ENCODE results near the gene EMC1. TPM values are rescaled to one million over a fixed set of nuclear protein-coding genes. Genes with fewer than 3 reads are reported as not detected.
"Not testable (repeated sequence)": the region's sequence is repeated elsewhere in the genome, so short reads cannot be mapped to it uniquely, and the experiment has no call there.

EMC1 gene
- total and polyA plus RNA-seq, 7 experiments from 2014 or later: 18.6 to 43.7 (median 34.0) TPM

GRCh38 chr1:19262744-19263143 lies 11.4 kb upstream of the EMC1 start:
- Histone ChIP-seq H3K36me3 (ENCODE audit: control insufficient read depth in 2 of 3, insufficient read depth in 3 of 3, low read length in 3 of 3) (peaks cover 0 to 33% (median 0%) of the 10 kb centered on the region in 3 experiments), H3K27me3 (ENCODE audit: control insufficient read depth in 2 of 2, insufficient read depth in 2 of 2, low read length in 2 of 2) (no peaks in the 10 kb centered on the region), H3K4me1 (ENCODE audit: control insufficient read depth in 2 of 2, insufficient read depth in 2 of 2, low read length in 2 of 2) (no peaks in the 10 kb centered on the region), H3K9me3 (ENCODE audit: control insufficient read depth in 2 of 3, low read length in 3 of 3) (no peaks in the 10 kb centered on the region), H3K4me3 (ENCODE audit: low read length) (no peak overlapping the region), H3K27ac (ENCODE audit: low read depth, low read length) (no peak overlapping the region)
- Mint-ChIP-seq H3K27ac (no peak overlapping the region), H3K4me3 (no peak overlapping the region), H3K9me3 (no peaks in the 10 kb centered on the region), H3K36me3 (peaks cover 0 to 12% (median 0%) of the 10 kb centered on the region in 5 donors), H3K27me3 (no peaks in the 10 kb centered on the region), H3K4me1 (no peaks in the 10 kb centered on the region)
- DNase-seq (no peak), ATAC-seq (no peak)
- CTCF ChIA-PET: no interaction called here
- POLR2A ChIA-PET: no interaction called here
- intact Hi-C loops (cut with micrococcal nuclease): no loop called here

DNA sequence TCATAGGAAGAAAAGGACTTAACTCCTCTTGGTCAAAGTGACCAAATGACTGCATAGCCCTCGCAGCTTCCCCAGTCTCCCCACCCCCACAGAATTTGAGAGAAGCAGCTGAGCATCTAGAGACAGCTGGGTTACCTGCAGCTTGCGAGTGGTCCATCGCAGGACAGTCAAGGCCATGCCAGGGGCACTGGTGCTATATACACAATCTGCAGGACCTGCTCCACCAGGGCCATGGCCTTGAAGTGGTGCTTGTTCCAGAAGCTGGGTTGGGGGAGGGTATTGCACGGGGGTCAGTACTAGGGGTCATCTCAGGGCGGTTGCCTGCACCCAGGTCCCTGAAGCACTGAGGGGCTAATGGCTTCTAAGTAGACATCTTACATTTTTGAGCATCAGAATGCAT lies 10.7 kb upstream of the EMC1 start:
- DNase-seq (no peak), ATAC-seq (no peak)
- no peak overlapping the region for H3K27ac ChIP-seq (ENCODE audit: low read depth, low read length)
- H3K9me3 ChIP-seq (ENCODE audit: control insufficient read depth in 2 of 3, low read length in 3 of 3): no peaks in the 10 kb centered on the region
- peaks cover 0 to 3% (median 2%) of the 10 kb centered on the region in 7 donors for H3K4me1 Mint-ChIP-seq
- H3K4me1 ChIP-seq (ENCODE audit: control insufficient read depth in 2 of 2, insufficient read depth in 2 of 2, low read length in 2 of 2): no peaks in the 10 kb centered on the region
- no peaks in the 10 kb centered on the region for H3K27me3 ChIP-seq (ENCODE audit: control insufficient read depth in 2 of 2, insufficient read depth in 2 of 2, low read length in 2 of 2)
- intact Hi-C loops (cut with micrococcal nuclease): no loop called here
- H3K36me3 Mint-ChIP-seq: peaks cover 0 to 17% (median 4%) of the 10 kb centered on the region in 5 donors
- no peaks in the 10 kb centered on the region for H3K9me3 Mint-ChIP-seq
- no peak overlapping the region for H3K4me3 ChIP-seq (ENCODE audit: low read length)
- H3K36me3 ChIP-seq (ENCODE audit: control insufficient read depth in 2 of 3, insufficient read depth in 3 of 3, low read length in 3 of 3): peaks cover 0 to 40% (median 0%) of the 10 kb centered on the region in 3 experiments
- CTCF ChIA-PET: no interaction called here
- H3K27ac Mint-ChIP-seq: peak overlapping the region in 1 of 9 donors; percentile 21
- POLR2A ChIA-PET: no interaction called here
- H3K4me3 Mint-ChIP-seq: no peak overlapping the region
- no peaks in the 10 kb centered on the region for H3K27me3 Mint-ChIP-seq

- no peak for DNase-seq
- H3K27me3 Mint-ChIP-seq: no peaks in the 10 kb centered on the region
- H3K36me3 Mint-ChIP-seq: peaks cover 0 to 19% (median 4%) of the 10 kb centered on the region in 5 donors
- POLR2A ChIA-PET: no interaction called here
- Histone ChIP-seq H3K4me1 (ENCODE audit: control insufficient read depth in 2 of 2, insufficient read depth in 2 of 2, low read length in 2 of 2) (no peaks in the 10 kb centered on the region), H3K36me3 (ENCODE audit: control insufficient read depth in 2 of 3, insufficient read depth in 3 of 3, low read length in 3 of 3) (peaks cover 0 to 55% (median 0%) of the 10 kb centered on the region in 3 experiments), H3K4me3 (ENCODE audit: low read length) (no peak overlapping the region), H3K27ac (ENCODE audit: low read depth, low read length) (no peak overlapping the region), H3K9me3 (ENCODE audit: control insufficient read depth in 2 of 3, low read length in 3 of 3) (no peaks in the 10 kb centered on the region), H3K27me3 (ENCODE audit: control insufficient read depth in 2 of 2, insufficient read depth in 2 of 2, low read length in 2 of 2) (no peaks in the 10 kb centered on the region)
- H3K27ac Mint-ChIP-seq: peak overlapping the region in 2 of 9 donors; percentile 34 to 43
- no peaks in the 10 kb centered on the region for H3K9me3 Mint-ChIP-seq
- peaks cover 0 to 5% (median 2%) of the 10 kb centered on the region in 7 donors for H3K4me1 Mint-ChIP-seq
- no peak for ATAC-seq
- peak overlapping the region in 1 of 10 donors; percentile 37 for H3K4me3 Mint-ChIP-seq
- intact Hi-C loops (cut with micrococcal nuclease): no loop called here
- CTCF ChIA-PET: no interaction called here
These were observed 9.2 kb upstream of the EMC1 start for GRCh38 chr1:19260211-19261138.

- DNase-seq (no peak), ATAC-seq (no peak)
- Mint-ChIP-seq H3K9me3 (no peaks in the 10 kb centered on the region), H3K27ac (no peak overlapping the region), H3K27me3 (no peaks in the 10 kb centered on the region), H3K4me3 (no peak overlapping the region), H3K4me1 (peaks cover 5 to 15% (median 10%) of the 10 kb centered on the region in 7 donors), H3K36me3 (peaks cover 0 to 19% (median 4%) of the 10 kb centered on the region in 5 donors)
- no peaks in the 10 kb centered on the region for H3K27me3 ChIP-seq (ENCODE audit: control insufficient read depth in 2 of 2, insufficient read depth in 2 of 2, low read length in 2 of 2)
- intact Hi-C loops (cut with micrococcal nuclease): no loop called here
- peaks cover 2 to 7% of the 10 kb centered on the region in 2 donors for H3K4me1 ChIP-seq (ENCODE audit: control insufficient read depth in 2 of 2, insufficient read depth in 2 of 2, low read length in 2 of 2)
- no peak overlapping the region for H3K4me3 ChIP-seq (ENCODE audit: low read length)
- ChIA-PET CTCF (no interaction called here), POLR2A (no interaction called here)
- H3K27ac ChIP-seq (ENCODE audit: low read depth, low read length): no peak overlapping the region
- H3K36me3 ChIP-seq (ENCODE audit: control insufficient read depth in 2 of 3, insufficient read depth in 3 of 3, low read length in 3 of 3): peaks cover 0 to 69% (median 0%) of the 10 kb centered on the region in 3 experiments
- no peaks in the 10 kb centered on the region for H3K9me3 ChIP-seq (ENCODE audit: control insufficient read depth in 2 of 3, low read length in 3 of 3)
These were observed 7.0 kb upstream of the EMC1 start for GRCh38 chr1:19258353-19258752.

- peaks cover 0 to 19% (median 4%) of the 10 kb centered on the region in 5 donors for H3K36me3 Mint-ChIP-seq
- peaks cover 0 to 69% (median 0%) of the 10 kb centered on the region in 3 experiments for H3K36me3 ChIP-seq (ENCODE audit: control insufficient read depth in 2 of 3, insufficient read depth in 3 of 3, low read length in 3 of 3)
These were observed 6.0 kb upstream of the EMC1 start for GRCh38 chr1:19257178-19257914.

DNA sequence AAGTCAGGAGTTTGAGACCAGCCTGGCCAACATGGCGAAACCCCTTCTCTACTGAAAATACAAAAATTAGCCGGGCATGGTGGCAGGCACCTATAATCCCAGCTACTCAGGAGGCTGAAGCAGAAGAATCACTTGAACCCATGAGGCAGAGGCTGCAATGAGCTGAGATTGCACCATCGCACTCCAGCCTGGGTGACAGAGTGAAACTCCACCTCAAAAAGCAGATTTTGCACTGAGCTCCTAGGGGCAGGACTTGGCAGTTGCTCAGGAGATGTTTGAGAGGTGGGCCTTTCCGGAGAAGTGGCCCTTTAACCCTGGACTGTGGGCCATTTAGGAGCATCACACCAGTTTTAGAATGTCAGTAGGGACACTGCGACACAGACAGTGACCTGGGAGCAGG lies 5.0 kb upstream of the EMC1 start:
- peaks cover 0 to 72% (median 0%) of the 10 kb centered on the region in 3 experiments for H3K36me3 ChIP-seq (ENCODE audit: control insufficient read depth in 2 of 3, insufficient read depth in 3 of 3, low read length in 3 of 3)
- H3K4me1 Mint-ChIP-seq: peaks cover 12 to 29% (median 22%) of the 10 kb centered on the region in 7 donors
- H3K9me3 ChIP-seq (ENCODE audit: control insufficient read depth in 2 of 3, low read length in 3 of 3); intact Hi-C loops (cut with micrococcal nuclease); POLR2A ChIA-PET; H3K27me3 Mint-ChIP-seq; CTCF ChIA-PET; H3K27ac Mint-ChIP-seq; H3K4me3 Mint-ChIP-seq; H3K4me3 ChIP-seq (ENCODE audit: low read length); DNase-seq; ATAC-seq; H3K27me3 ChIP-seq (ENCODE audit: control insufficient read depth in 2 of 2, insufficient read depth in 2 of 2, low read length in 2 of 2); H3K27ac ChIP-seq (ENCODE audit: low read depth, low read length); H3K9me3 Mint-ChIP-seq: not testable (repeated sequence)
- peaks cover 17 to 21% of the 10 kb centered on the region in 2 donors for H3K4me1 ChIP-seq (ENCODE audit: control insufficient read depth in 2 of 2, insufficient read depth in 2 of 2, low read length in 2 of 2)
- peaks cover 0 to 19% (median 4%) of the 10 kb centered on the region in 5 donors for H3K36me3 Mint-ChIP-seq

More at GRCh38 chr1:19257178-19257914, 6.0 kb upstream of the EMC1 start:
- H3K4me3 Mint-ChIP-seq: no peak overlapping the region
- peak overlapping the region in 3 of 9 donors; percentile 21 to 75 (median 53) for H3K27ac Mint-ChIP-seq
- no peak for ATAC-seq
- H3K27me3 ChIP-seq (ENCODE audit: control insufficient read depth in 2 of 2, insufficient read depth in 2 of 2, low read length in 2 of 2): no peaks in the 10 kb centered on the region
- CTCF ChIA-PET: no interaction called here
- H3K27me3 Mint-ChIP-seq: no peaks in the 10 kb centered on the region
- no peak overlapping the region for H3K4me3 ChIP-seq (ENCODE audit: low read length)
- no peak for DNase-seq
- intact Hi-C loops (cut with micrococcal nuclease): no loop called here
- no peak overlapping the region for H3K27ac ChIP-seq (ENCODE audit: low read depth, low read length)
- POLR2A ChIA-PET: no interaction called here
- H3K4me1 Mint-ChIP-seq: peaks cover 12 to 22% (median 18%) of the 10 kb centered on the region in 7 donors
- H3K4me1 ChIP-seq (ENCODE audit: control insufficient read depth in 2 of 2, insufficient read depth in 2 of 2, low read length in 2 of 2): peaks cover 12 to 15% of the 10 kb centered on the region in 2 donors
- no peaks in the 10 kb centered on the region for H3K9me3 Mint-ChIP-seq
- no peaks in the 10 kb centered on the region for H3K9me3 ChIP-seq (ENCODE audit: control insufficient read depth in 2 of 3, low read length in 3 of 3)

Data from naive thymus-derived CD4-positive, alpha-beta T cell (primary cell).